ENCODE results near the gene ATP5F1E. TPM values are rescaled to one million over a fixed set of nuclear protein-coding genes. Genes with fewer than 3 reads are reported as not detected.

ATP5F1E gene
- total RNA-seq = 38.8 and 49.7 TPM in 2 replicates

GRCh38 chr20:59032023-59032712 lies at the start of gene ATP5F1E:
Gene ATP5F1E (minus strand): TSS chr20:59032335. CDS start chr20:59032251, 84 bp downstream.

GRCh38 chr20:59042151-59042795 lies 10.1 kb upstream of the ATP5F1E start, which contains the start of gene PRELID3B:
Gene PRELID3B (minus strand): TSS chr20:59042786. CDS start chr20:59042730, 56 bp downstream.

GRCh38 chr20:59019217-59019616 lies 12.9 kb downstream of the ATP5F1E start, which contains the start of gene TUBB1:
Gene TUBB1 (plus strand): TSS chr20:59019429. CDS start chr20:59019523, 94 bp downstream.

GRCh38 chr20:59006864-59007664 lies 25.1 kb downstream of the ATP5F1E start, which contains the start of gene CTSZ:
Gene CTSZ (minus strand): TSS chr20:59007254. CDS start chr20:59007128, 126 bp downstream.

GRCh38 chr20:58980711-58981627 lies 51.2 kb downstream of the ATP5F1E start, which contains the start of gene NELFCD:
Gene NELFCD (plus strand): TSS chr20:58981256. CDS start chr20:58981310, 54 bp downstream.

Other genes starting within 250 kb of the ATP5F1E start
- 0.56 and 1.2 TPM in 2 replicates for gene GNAS-AS1, start 181.4 kb downstream of the ATP5F1E start, total RNA-seq
- gene GNAS, start 179.6 kb downstream of the ATP5F1E start, total RNA-seq = 400 and 636 TPM in 2 replicates
- gene NELFCD, start 51.1 kb downstream of the ATP5F1E start, total RNA-seq = 48.4 and 50.1 TPM in 2 replicates
- gene CTSZ, start 25.1 kb downstream of the ATP5F1E start, total RNA-seq = 297 and 334 TPM in 2 replicates
- gene TUBB1, start 12.9 kb downstream of the ATP5F1E start, total RNA-seq = under 0.01 and 0.06 TPM in 2 replicates
- gene PRELID3B, start 10.5 kb upstream of the ATP5F1E start, total RNA-seq = 92.1 and 97.8 TPM in 2 replicates
- not detected in 2 replicates for gene ZNF831, start 131.5 kb upstream of the ATP5F1E start, total RNA-seq